Thoracic aorta (tissue), 2 donors: ENCODE data around the gene MED31. TPM values are rescaled to one million over a fixed set of nuclear protein-coding genes. Genes with fewer than 3 reads are reported as not detected.

Experiments
- ATAC-seq: fragments of 150-250 bp; one replicate; pipeline ENCODE4 v1.8.0; 2017; ENCODE audit warnings: low read depth; ENCODE audit not compliant: insufficient number of reproducible peaks, low FRiP score
- DNase-seq: peaks from one replicate; pipeline ENCODE4 v3.0.0-alpha.2; 2020; ENCODE audit warnings: low spot score
- H3K27ac ChIP-seq, 2 donors: fragments of 200-600 bp; sonication (generic); 1 replicate in 1 of 2; 2 replicates in 1 of 2; pipeline ENCODE4 v1.5.1; 2016; ENCODE audit warnings: mild to moderate bottlenecking in 2 of 2, moderate library complexity in 2 of 2
- H3K27me3 ChIP-seq: fragments of 200-600 bp; sonication (generic); replicated peaks from 2 replicates; pipeline ENCODE4 v1.6.0; 2016; ENCODE audit warnings: mild to moderate bottlenecking; ENCODE audit not compliant: insufficient read depth
- H3K36me3 ChIP-seq: fragments of 200-600 bp; sonication (generic); one replicate; pipeline ENCODE4 v1.5.1; 2016
- H3K4me1 ChIP-seq, 2 donors: fragments of 200-600 bp; sonication (generic); 1 replicate in 1 of 2; 2 replicates in 1 of 2; pipeline versions ENCODE4 v1.5.1 to v1.6.0; 2016; ENCODE audit warnings: low read depth in 2 of 2, mild to moderate bottlenecking in 1 of 2; ENCODE audit not compliant: control insufficient read depth in 1 of 2
- H3K4me3 ChIP-seq: fragments of 200-600 bp; sonication (generic); 2 replicates; pipeline ENCODE4 v1.5.1; 2016; ENCODE audit warnings: mild to moderate bottlenecking
- H3K9me3 ChIP-seq: fragments of 200-600 bp; sonication (generic); 2 replicates; pipeline ENCODE4 v1.5.1; 2016
- total RNA-seq, 2 donors: library from RNA; depleted of rRNA; stranded (reverse); fragments of >200 nt; gene quantifications; one replicate each; pipeline versions ENCODE4 v1.1.0 to v1.2.3, GENCODE V29; 2016
- TF ChIP-seq, protein P1 (sequence below): fragments of 200-600 bp; sonication (generic); IDR thresholded peaks from one replicate; pipeline ENCODE4 v1.5.1; 2019; ENCODE audit warnings: antibody characterized with exemption

The MED31 gene
- total RNA-seq, 2 donors from 2014 or later: 4.7 to 21.3 TPM

- H3K9me3 ChIP-seq: no peaks in the 10 kb centered on the region
- TF ChIP-seq, protein P1, sequence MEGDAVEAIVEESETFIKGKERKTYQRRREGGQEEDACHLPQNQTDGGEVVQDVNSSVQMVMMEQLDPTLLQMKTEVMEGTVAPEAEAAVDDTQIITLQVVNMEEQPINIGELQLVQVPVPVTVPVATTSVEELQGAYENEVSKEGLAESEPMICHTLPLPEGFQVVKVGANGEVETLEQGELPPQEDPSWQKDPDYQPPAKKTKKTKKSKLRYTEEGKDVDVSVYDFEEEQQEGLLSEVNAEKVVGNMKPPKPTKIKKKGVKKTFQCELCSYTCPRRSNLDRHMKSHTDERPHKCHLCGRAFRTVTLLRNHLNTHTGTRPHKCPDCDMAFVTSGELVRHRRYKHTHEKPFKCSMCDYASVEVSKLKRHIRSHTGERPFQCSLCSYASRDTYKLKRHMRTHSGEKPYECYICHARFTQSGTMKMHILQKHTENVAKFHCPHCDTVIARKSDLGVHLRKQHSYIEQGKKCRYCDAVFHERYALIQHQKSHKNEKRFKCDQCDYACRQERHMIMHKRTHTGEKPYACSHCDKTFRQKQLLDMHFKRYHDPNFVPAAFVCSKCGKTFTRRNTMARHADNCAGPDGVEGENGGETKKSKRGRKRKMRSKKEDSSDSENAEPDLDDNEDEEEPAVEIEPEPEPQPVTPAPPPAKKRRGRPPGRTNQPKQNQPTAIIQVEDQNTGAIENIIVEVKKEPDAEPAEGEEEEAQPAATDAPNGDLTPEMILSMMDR: no peak
- no peaks in the 10 kb centered on the region for H3K27me3 ChIP-seq
- ATAC-seq (no peak), DNase-seq (no peak)
- H3K36me3 ChIP-seq: no peaks in the 10 kb centered on the region
- H3K4me3 ChIP-seq: no peak overlapping the region
- H3K4me1 ChIP-seq: no peaks in the 10 kb centered on the region
- no peak overlapping the region for H3K27ac ChIP-seq
These were observed 25.9 kb upstream of the MED31 start for GRCh38 chr17:6677158-6677831.

DNA sequence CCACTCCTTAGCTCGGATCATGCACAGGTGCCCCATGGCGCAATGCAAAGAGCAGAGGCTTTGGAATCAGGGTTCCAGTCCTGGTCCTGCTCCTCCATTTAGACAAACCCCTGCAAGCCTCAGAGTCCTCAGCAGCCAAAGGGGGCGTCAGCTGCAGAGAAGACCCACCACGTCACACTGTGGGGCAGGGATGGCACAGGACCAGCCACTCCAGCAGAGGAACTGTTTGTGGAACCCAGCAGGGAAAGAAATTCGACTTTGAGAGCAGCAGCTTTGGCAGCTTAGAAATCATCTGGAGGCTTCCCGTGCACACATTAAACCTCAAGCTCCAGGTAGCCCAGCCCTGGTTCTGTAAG, 25.4 kb upstream of the MED31 start:
- H3K27ac ChIP-seq: no peak overlapping the region
- H3K27me3 ChIP-seq: no peaks in the 10 kb centered on the region
- TF ChIP-seq, protein P1: no peak
- H3K4me3 ChIP-seq: no peak overlapping the region
- H3K9me3 ChIP-seq: no peaks in the 10 kb centered on the region
- no peaks in the 10 kb centered on the region for H3K4me1 ChIP-seq
- no peak for DNase-seq
- no peaks in the 10 kb centered on the region for H3K36me3 ChIP-seq
- ATAC-seq: no peak

DNA sequence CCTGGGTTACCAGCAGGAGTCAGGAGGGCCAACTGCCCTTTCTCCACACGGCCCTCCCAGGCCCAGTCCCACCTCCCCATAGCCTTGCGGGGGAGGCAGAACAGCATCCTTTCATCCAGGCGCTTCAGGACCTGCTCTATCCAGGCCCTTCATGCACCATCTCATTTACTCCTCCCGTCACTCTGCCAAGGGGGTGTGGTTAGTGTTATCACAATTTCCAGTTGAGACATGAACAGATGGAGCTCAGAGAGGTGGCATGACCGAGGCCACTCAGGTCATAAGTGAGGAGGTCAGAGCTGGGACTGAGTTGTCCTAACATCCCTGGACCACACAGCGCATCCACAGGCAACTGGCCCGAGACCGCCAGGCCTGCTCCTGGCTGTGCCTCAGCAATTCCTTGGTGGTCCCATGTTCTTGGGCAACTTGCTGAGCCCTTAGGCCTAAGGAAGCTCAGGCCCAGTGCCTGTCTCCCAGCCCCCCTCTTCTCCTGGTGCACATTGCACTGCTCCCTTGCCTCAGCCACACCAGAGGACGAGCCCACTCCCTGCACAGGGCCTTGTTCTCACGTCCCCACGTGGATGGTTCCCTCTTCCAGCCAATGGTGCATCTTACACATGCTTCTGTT, 23.9 kb upstream of the MED31 start:
- Histone ChIP-seq H3K36me3 (no peaks in the 10 kb centered on the region), H3K9me3 (no peaks in the 10 kb centered on the region), H3K4me3 (no peak overlapping the region), H3K27ac (no peak overlapping the region), H3K4me1 (no peaks in the 10 kb centered on the region), H3K27me3 (no peaks in the 10 kb centered on the region)
- ATAC-seq (no peak), DNase-seq (no peak)
- TF ChIP-seq, protein P1: no peak

- Histone ChIP-seq H3K27me3 (no peaks in the 10 kb centered on the region), H3K9me3 (no peaks in the 10 kb centered on the region), H3K4me3 (no peak overlapping the region), H3K27ac (no peak overlapping the region), H3K36me3 (no peaks in the 10 kb centered on the region), H3K4me1 (no peaks in the 10 kb centered on the region)
- DNase-seq (no peak), ATAC-seq (no peak)
- TF ChIP-seq, protein P1: no peak
These were observed 23.2 kb upstream of the MED31 start for GRCh38 chr17:6674586-6674985.

GRCh38 chr17:6671431-6671830, 20.0 kb upstream of the MED31 start:
- no peak for ATAC-seq
- no peak overlapping the region for H3K27ac ChIP-seq
- H3K4me1 ChIP-seq: no peaks in the 10 kb centered on the region
- H3K27me3 ChIP-seq: no peaks in the 10 kb centered on the region
- no peaks in the 10 kb centered on the region for H3K9me3 ChIP-seq
- no peak for DNase-seq
- TF ChIP-seq, protein P1: no peak
- no peak overlapping the region for H3K4me3 ChIP-seq
- no peaks in the 10 kb centered on the region for H3K36me3 ChIP-seq
